Measurements from ENCODE around the gene DRGX.

Gene DRGX

GRCh38 chr10:49333192-49333591 lies 62.7 kb downstream of the DRGX start:
- DNase-seq = no peak

DNA sequence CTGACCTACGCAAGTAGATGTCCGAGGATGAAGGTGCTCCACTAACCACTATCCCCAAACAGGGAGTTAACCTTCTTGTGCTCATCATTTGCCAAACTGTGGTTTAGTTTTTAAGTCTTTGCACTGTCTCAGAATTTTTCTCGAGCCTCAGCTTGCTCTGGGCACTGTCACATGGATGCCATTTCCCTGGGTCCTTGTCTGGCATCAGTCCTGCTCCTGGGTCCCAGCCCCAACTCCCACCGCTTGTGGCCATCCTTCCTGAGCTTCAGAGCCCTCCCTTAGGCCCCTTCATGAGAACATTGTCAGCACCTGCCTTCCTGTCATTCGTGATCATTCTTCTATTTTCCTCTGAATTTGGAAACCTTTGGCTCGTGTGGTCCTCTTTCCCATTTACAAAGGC lies 63.1 kb downstream of the DRGX start:
- no peak for DNase-seq

GRCh38 chr10:49332333-49332732 lies 63.6 kb downstream of the DRGX start:
- DNase-seq = no peak

DNA sequence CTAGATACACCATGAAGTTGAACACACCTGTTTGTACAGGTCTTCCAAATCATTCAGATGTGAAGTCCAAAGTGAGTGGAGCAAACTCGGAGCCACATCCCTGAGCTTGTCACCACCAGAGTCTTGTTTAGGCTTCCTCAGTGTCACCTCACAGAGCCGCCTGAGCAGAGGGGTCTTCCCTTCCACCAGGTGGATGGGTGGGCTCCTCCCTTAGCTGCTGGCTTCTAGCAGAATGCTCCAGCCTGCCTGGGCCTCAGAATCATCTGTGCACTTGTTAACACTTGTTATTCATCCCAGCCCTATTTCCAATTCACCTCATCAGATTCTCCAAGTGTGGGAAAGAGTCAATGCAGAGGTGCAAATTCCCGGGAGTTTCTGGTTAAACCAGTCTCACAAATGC lies 64.5 kb downstream of the DRGX start:
- DNase-seq = no peak

GRCh38 chr10:49330127-49330665 lies 65.7 kb downstream of the DRGX start:
- no peak for DNase-seq

GRCh38 chr10:49329146-49329505 lies 66.8 kb downstream of the DRGX start:
- DNase-seq = no peak

DNA sequence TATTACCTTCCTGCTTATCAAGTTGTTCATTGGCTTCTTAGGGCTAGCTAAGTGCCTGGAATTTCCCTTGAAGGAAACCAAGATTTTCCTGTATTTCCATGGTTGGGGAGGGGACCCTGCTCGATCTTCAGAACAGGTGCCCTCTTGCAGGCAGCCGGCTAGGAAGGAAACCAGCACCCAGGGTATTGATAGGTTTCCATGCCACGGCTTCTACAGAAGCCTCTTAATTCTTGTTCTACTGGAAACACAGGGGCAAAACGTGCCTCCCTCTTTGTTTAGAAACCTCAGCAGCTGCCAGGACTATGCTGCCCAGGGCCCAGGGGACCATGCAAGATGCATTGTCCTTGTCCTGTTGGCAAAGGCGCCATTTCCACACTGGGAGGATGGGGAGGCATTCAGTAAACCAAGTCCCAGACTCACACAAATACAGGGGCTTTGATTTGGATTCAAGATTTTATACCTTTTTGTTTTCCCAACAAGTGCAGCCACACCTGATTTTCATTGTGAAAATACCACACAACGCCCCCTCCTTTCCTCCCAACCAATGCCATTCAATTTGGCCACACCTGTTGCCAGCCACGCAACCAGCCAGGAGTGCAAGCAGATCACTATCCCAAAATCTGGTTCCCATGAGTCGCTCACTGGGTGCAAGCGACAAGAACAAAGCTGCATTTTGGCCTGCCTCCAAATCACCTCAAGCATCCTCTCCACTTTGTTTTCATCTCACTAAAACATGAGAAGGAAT lies 67.3 kb downstream of the DRGX start:
- DNase-seq = no peak

DNA sequence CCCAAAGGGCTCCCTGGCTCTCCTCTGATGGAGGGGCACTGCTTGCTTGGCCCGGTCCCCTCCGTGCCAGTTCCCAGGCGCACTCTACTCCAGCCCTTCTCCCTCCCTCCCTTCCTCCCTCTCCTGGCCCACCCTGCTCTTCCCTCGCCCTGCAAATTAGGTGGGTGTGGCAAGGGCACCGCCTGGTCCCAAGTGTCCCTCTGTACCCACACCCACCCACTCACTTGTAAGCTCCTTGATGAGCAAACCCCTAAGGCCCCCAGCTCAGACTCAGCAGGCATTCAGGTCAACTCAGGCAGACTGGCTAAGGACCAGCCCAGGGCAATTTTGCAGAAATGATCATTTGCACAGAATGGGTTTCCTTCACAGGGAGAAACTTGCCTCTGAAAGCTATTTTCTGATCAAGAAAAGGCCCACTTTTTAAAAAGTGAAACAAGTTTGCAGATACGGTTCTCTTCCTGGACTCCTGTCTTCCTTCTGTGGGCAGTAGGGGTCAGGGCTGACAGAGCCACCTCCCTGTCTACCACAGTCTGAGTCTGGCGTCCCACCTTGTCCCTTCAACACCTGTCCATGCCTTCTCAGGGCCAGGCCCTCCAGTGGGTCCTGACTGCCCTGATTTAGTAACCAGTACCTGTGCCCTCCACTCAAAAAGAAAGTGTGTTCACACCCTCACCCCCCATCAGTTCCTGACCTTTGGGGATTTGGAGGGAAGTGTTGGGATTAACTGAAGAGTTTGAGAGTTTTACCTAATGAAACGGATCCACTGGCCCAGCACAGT lies 68.7 kb downstream of the DRGX start:
- DNase-seq = no peak

- no peak for DNase-seq
These were observed 69.7 kb downstream of the DRGX start for GRCh38 chr10:49325916-49326783.

DNA sequence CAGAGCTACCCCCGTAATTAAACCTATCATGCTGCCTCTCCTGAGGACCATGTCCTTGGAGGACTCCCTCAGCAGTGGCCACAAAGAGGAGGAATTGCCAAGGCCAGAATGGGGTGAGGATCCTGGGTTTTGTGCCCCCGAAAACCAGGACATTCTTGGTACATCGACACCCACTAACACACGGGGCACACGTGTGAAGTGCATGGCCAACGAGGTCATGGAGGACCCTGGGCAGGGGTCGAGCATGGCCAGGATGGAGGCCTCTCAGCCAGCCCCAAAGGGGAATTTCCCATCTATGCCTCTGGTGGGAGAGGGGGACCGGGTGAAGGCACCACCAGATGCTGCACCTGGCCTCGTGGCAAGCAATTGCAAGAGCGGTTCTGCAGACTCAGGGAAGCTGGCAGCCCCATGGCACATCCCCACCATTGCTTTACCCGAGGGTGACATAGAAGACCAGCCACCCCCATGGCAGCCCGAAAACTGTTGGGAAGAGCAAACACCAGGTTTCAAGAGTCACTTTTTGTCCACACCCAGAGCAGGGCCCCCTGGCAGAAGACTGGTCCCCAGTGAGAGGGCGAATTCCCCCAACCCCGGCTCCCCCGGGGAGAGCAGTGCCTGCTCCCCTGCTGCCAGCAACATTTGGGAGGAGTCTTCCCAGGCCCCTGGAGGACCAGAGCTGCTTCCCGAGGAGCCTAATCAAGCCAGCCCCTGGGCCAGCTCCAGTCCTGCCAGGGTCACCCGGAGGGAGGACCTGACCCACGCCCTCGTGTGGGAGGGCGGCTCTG lies 70.6 kb downstream of the DRGX start:
- no peak for DNase-seq

- no peak for DNase-seq
These were observed 71.2 kb downstream of the DRGX start for GRCh38 chr10:49324711-49325110.

DNA sequence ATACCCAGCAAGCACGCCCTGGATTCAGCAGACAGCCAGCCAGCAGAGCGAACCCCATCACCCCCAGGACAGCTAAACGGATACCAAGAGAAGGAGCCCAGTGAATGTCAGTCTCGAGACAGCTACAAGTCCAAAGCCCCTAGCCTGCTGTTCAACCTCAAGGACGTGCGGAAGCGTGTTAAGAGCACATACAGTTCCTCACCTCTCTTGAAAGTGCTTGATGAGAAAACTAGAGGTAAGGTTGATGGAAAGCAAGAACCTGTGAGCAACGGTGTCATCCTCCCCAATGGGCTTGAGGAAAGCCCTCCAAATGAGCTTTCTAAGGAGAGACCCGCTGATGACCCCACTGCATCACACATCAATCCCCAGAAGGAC lies 72.0 kb downstream of the DRGX start:
- DNase-seq = no peak

- no peak for DNase-seq
These were observed 72.6 kb downstream of the DRGX start for GRCh38 chr10:49323171-49323895.

- DNase-seq = no peak
These were observed 73.3 kb downstream of the DRGX start for GRCh38 chr10:49322371-49323170.

- no peak for DNase-seq
These were observed 74.9 kb downstream of the DRGX start for GRCh38 chr10:49321021-49321420.

DNA sequence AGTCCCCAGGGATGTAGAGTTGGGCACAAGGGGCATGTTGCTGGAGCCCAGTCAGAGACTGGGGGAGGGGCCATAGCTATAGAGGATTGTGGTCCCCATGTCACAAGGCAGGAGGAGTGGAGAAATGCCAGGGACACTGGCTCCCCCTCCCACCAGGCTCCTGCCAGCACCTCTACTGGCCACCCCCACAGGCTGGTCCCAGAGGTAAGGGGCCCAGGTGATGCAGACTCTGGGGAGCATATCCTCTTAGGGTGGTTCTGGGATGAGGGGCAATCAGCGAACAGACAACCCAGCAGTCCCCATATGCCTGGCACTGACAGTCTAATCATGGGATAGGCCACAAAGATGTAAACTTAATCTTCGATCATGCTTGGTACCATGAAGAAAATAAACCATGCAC lies 75.7 kb downstream of the DRGX start:
- no peak for DNase-seq

GRCh38 chr10:49319206-49319605 lies 76.7 kb downstream of the DRGX start:
- no peak for DNase-seq

- DNase-seq = no peak
These were observed 77.1 kb downstream of the DRGX start for GRCh38 chr10:49318755-49319154.

DNA sequence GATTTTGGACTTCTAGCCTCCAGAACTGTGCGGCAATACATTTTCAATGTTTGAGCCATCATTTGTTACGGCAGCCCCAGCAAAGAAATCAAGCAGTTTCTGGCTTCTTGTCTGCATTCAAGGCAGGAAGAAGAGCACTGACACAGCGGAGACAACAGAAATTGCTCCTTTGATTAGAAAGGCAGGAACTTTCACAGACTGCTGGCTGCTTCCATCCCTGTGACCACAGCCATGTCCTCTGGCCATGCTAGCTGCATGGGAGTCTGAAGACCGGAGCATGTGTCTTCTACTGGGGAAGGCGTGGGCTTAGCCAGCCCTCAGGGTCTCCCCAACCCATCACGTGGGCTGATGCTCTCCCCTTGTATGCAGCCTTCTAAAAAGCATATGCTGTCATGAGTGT lies 77.9 kb downstream of the DRGX start:
- no peak for DNase-seq

- DNase-seq = no peak
These were observed 81.1 kb downstream of the DRGX start for GRCh38 chr10:49314806-49315205.

All from activated naive CD4-positive, alpha-beta T cell treated with Interleukin-2 at 50 U/mL for 16 hours (primary cell).